Measurements from ENCODE around the gene SMG9. TPM values are rescaled to one million over a fixed set of nuclear protein-coding genes. Genes with fewer than 3 reads are reported as not detected.

SMG9 gene
- total RNA-seq, 4 donors from 2014 or later, result 4.5 to 9.1 (median 7.1) TPM

GRCh38 chr19:43708716-43709115 lies 46.0 kb downstream of the SMG9 start:
- Histone ChIP-seq H3K4me1 (no peaks in the 10 kb centered on the region), H3K36me3 (no peaks in the 10 kb centered on the region), H3K9me3 (no peaks in the 10 kb centered on the region), H3K4me3 (no peak overlapping the region), H3K27me3 (peaks cover 0 to 3% (median 0%) of the 10 kb centered on the region in 3 donors), H3K27ac (no peak overlapping the region)
- ATAC-seq (no peak), DNase-seq (no peak)
- in situ Hi-C loops (cut with MboI; ENCODE audit: low sequenced_read_pairs in 4 of 4), result no loop called here
- TF ChIP-seq CTCF (IDR thresholded peaks at IDR 0.05 in 4 of 5, conservative IDR thresholded peaks at IDR 0.05 in 1 of 5) (no peak), POLR2A (IDR thresholded peaks at IDR 0.05) (no peak)
- intact Hi-C loops (cut with DNase I; ENCODE audit: low total_unique reads), result no loop called here

- no peak for DNase-seq
- Histone ChIP-seq H3K4me3 (no peak overlapping the region), H3K27me3 (peaks cover 0 to 3% (median 0%) of the 10 kb centered on the region in 3 donors), H3K9me3 (no peaks in the 10 kb centered on the region), H3K4me1 (no peaks in the 10 kb centered on the region), H3K27ac (no peak overlapping the region), H3K36me3 (no peaks in the 10 kb centered on the region)
- TF ChIP-seq CTCF (IDR thresholded peaks at IDR 0.05 in 4 of 5, conservative IDR thresholded peaks at IDR 0.05 in 1 of 5), result no peak
- TF ChIP-seq POLR2A (IDR thresholded peaks at IDR 0.05), result no peak
- intact Hi-C loops (cut with DNase I; ENCODE audit: low total_unique reads) (no loop called here), in situ Hi-C loops (cut with MboI; ENCODE audit: low sequenced_read_pairs in 4 of 4) (no loop called here)
- no peak for ATAC-seq
Observed at GRCh38 chr19:43707158-43707712, 47.5 kb downstream of the SMG9 start.

GRCh38 chr19:43705729-43706128 lies 49.0 kb downstream of the SMG9 start:
- peaks cover 0 to 3% (median 0%) of the 10 kb centered on the region in 3 donors for H3K27me3 ChIP-seq
- in situ Hi-C loops (cut with MboI; ENCODE audit: low sequenced_read_pairs in 4 of 4) (no loop called here), intact Hi-C loops (cut with DNase I; ENCODE audit: low total_unique reads) (no loop called here)
- H3K9me3 ChIP-seq, result no peaks in the 10 kb centered on the region
- H3K4me1 ChIP-seq, result no peaks in the 10 kb centered on the region
- no peaks in the 10 kb centered on the region for H3K36me3 ChIP-seq
- H3K4me3 ChIP-seq, result no peak overlapping the region
- ATAC-seq, result no peak
- DNase-seq, result no peak
- TF ChIP-seq POLR2A (IDR thresholded peaks at IDR 0.05), result no peak
- TF ChIP-seq CTCF (IDR thresholded peaks at IDR 0.05 in 4 of 5, conservative IDR thresholded peaks at IDR 0.05 in 1 of 5), result no peak
- no peak overlapping the region for H3K27ac ChIP-seq

GRCh38 chr19:43704002-43704705 lies 50.6 kb downstream of the SMG9 start:
- Histone ChIP-seq H3K27ac (no peak overlapping the region), H3K4me1 (peaks cover 0 to 7% of the 10 kb centered on the region in 2 donors), H3K9me3 (no peaks in the 10 kb centered on the region), H3K27me3 (peaks cover 0 to 11% (median 8%) of the 10 kb centered on the region in 3 donors), H3K4me3 (no peak overlapping the region), H3K36me3 (no peaks in the 10 kb centered on the region)
- no peak for ATAC-seq
- intact Hi-C loops (cut with DNase I; ENCODE audit: low total_unique reads), result no loop called here
- in situ Hi-C loops (cut with MboI; ENCODE audit: low sequenced_read_pairs in 4 of 4), result no loop called here
- no peak for TF ChIP-seq CTCF (IDR thresholded peaks at IDR 0.05 in 4 of 5, conservative IDR thresholded peaks at IDR 0.05 in 1 of 5)
- no peak for TF ChIP-seq POLR2A (IDR thresholded peaks at IDR 0.05)
- no peak for DNase-seq

Data from gastrocnemius medialis (tissue), 4 donors.